NCI-H1105 treated with DMSO at 0.1 percent for 48 hours (cell line): Measurements from ENCODE around the gene YBX2.
A peak's percentile ranks its signal among the peaks of the same experiment; 100 is the strongest.
"Not testable (repeated sequence)": the region's sequence is repeated elsewhere in the genome, so short reads cannot be mapped to it uniquely, and the experiment has no call there.

Source experiments
- DNase-seq: peaks from one replicate; lab custom pipeline; 2025; lab: John Stamatoyannopoulos, UW

YBX2 gene

GRCh38 chr17:7243838-7244237 lies 50.6 kb downstream of the YBX2 start:
- DNase-seq: not testable (repeated sequence)

- DNase-seq: no peak
These were observed 51.0 kb downstream of the YBX2 start for GRCh38 chr17:7243453-7243729.

GRCh38 chr17:7242717-7243452 lies 51.6 kb downstream of the YBX2 start:
- peak; percentile 96 for DNase-seq

DNA sequence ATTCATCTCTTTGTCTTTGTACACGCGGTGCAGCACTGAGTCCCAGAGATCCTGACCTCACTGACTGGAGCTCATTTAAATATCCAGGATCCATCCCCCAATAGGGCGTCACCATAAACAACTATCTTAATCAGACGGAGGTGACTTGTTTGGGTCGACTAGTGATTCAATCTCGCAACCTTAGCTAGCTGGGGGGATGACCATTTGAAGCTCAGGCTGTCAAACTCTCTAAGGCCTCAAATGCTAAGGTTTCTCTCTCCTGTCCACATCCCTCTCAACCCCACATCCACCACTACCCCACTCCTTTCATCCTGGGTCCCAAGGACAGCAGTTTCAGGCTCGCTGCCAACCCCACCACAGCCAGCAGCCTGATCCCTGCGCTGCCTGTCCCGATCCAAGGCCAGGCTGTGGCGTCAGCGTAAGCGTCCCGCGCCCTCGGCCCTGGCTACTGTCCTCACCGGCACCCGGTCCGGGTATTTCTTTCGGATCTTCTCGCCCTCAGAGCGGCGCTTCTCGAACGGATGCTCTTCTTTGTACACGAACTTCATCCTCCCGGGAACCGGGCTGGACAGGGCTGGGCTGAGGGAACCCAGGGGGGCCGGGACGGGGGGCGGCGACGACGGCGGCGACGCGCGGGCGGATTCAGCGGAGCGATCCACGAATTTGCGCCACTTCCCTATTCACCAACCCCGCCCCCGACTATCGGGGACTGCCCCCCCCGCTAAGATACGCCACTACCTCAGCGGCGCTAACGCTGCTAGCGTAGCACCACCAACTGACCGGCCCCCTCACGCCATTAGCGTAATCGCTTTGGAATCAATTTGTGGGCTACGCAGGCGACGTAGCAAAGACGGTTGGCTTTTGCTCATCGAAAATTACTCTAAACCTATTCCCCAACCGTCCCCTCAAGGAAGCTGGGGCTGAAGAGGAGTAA lies 52.4 kb downstream of the YBX2 start, which contains the start of gene GABARAP:
Gene GABARAP, minus strand, starts transcription at position 667 of the 934 bp plus-strand sequence. Its CDS starts 119 bp downstream, at position 548.
- peak; percentile 88 for DNase-seq

GRCh38 chr17:7241090-7241733 lies 53.2 kb downstream of the YBX2 start:
- no peak for DNase-seq

- no peak for DNase-seq
These were observed 54.1 kb downstream of the YBX2 start for GRCh38 chr17:7240375-7240774.

GRCh38 chr17:7239091-7240027 lies 55.1 kb downstream of the YBX2 start, which contains the start of gene PHF23:
TSS of gene PHF23 (minus strand) at chr17:7239457. CDS start at chr17:7239279, 178 bp downstream.
- DNase-seq: peak; percentile 100

GRCh38 chr17:7238420-7239090 lies 55.9 kb downstream of the YBX2 start:
- DNase-seq: no peak
